Keratinocyte (primary cell): ENCODE results near the gene EBF3.

Experiments
- EZH2 ChIP-seq: IDR thresholded peaks from one replicate; pipeline ENCODE4 v1.6.1; 2012; ENCODE audit warnings: inconsistent platforms, mild to moderate bottlenecking, low read length, moderate library complexity
- TF ChIP-seq, protein P1 (sequence below), 3 experiments: IDR thresholded peaks in 1 of 3; conservative IDR thresholded peaks in 1 of 3; optimal IDR thresholded peaks in 1 of 3; 2 replicates in 2 of 3; 3 replicates in 1 of 3; pipeline versions ENCODE3 to v1.5.1; 2011; ENCODE audit warnings: low read length in 3 of 3, mild to moderate bottlenecking in 3 of 3, moderate library complexity in 2 of 3, control low read depth in 1 of 3, inconsistent platforms in 1 of 3; ENCODE audit not compliant: insufficient read depth in 2 of 3; ENCODE audit errors: extremely low read depth in 1 of 3

DNA sequence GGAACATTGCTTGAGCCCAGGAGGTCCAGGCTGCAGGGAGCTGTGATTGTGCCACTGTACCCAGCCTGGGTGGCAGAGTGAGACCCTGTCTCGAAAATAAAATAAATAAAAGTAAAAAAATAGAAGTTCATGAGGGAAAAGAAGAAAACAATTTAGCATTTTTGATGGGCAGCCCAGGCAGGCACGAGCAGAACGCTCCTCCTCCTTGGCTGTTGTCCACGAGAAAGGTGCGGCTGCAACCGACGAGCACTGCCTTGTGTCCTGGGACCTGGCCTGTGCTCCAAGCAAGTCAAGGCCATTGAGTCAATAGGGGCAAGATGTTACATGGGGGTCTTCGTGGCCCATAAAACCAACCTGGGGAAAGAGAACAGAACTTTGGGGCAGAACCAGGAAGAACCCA lies 25.6 kb downstream of the EBF3 start:
- TF ChIP-seq, protein P1, sequence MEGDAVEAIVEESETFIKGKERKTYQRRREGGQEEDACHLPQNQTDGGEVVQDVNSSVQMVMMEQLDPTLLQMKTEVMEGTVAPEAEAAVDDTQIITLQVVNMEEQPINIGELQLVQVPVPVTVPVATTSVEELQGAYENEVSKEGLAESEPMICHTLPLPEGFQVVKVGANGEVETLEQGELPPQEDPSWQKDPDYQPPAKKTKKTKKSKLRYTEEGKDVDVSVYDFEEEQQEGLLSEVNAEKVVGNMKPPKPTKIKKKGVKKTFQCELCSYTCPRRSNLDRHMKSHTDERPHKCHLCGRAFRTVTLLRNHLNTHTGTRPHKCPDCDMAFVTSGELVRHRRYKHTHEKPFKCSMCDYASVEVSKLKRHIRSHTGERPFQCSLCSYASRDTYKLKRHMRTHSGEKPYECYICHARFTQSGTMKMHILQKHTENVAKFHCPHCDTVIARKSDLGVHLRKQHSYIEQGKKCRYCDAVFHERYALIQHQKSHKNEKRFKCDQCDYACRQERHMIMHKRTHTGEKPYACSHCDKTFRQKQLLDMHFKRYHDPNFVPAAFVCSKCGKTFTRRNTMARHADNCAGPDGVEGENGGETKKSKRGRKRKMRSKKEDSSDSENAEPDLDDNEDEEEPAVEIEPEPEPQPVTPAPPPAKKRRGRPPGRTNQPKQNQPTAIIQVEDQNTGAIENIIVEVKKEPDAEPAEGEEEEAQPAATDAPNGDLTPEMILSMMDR (optimal IDR thresholded peaks at IDR 0.05 in 1 of 3, IDR thresholded peaks at IDR 0.05 in 1 of 3, conservative IDR thresholded peaks at IDR 0.05 in 1 of 3; ENCODE audit: extremely low read depth in 1 of 3, insufficient read depth in 2 of 3, low read length in 3 of 3): no peak
- no peak for TF ChIP-seq EZH2
